MM.1S (cell line): Measurements from ENCODE around the gene F10.

Experiments
- CTCF ChIP-seq: fragments of 300-600 bp; sonication (generic); IDR thresholded peaks from 2 replicates; pipeline ENCODE4 v1.5.1; 2016; ENCODE audit warnings: antibody characterized with exemption, low read length, mixed read lengths
- EZH2 ChIP-seq: fragments of 300-600 bp; sonication (generic); optimal IDR thresholded peaks from 2 replicates; pipeline ENCODE3; 2017; ENCODE audit warnings: low read depth, mild to moderate bottlenecking, antibody characterized with exemption, low read length, mixed read lengths

- TF ChIP-seq EZH2: no peak
- no peak for TF ChIP-seq CTCF
These were observed 16.6 kb upstream of the F10 start for GRCh38 chr13:113105921-113106452.
